Activated CD8-positive, alpha-beta T cell treated with anti-CD3 and anti-CD28 coated beads for 36 hours (primary cell): Measurements from ENCODE around the gene ZMIZ1. TPM values are rescaled to one million over a fixed set of nuclear protein-coding genes. Genes with fewer than 3 reads are reported as not detected.

Experiments used
- ATAC-seq: fragments of 200-7000 bp; cut with Tn5 transposase; one replicate; pipeline ENCODE4 v1.10.0; 2021; ENCODE audit warnings: mild to moderate bottlenecking, moderate library complexity
- CTCF ChIA-PET: fragments of 350-600 bp; sonication (Branson Sonifier 250); formaldehyde crosslinking; loops from one replicate; lab custom pipeline; 2021; ENCODE audit warnings: antibody characterized with exemption; lab: Charles Lee
- POLR2A ChIA-PET: fragments of 350-600 bp; sonication (Branson Sonifier 250); formaldehyde crosslinking; loops from one replicate; lab custom pipeline; 2021; ENCODE audit warnings: antibody characterized with exemption; lab: Charles Lee
- DNase-seq: peaks from one replicate; pipeline ENCODE4 v3.0.0-alpha.2; 2020
- H3K27ac Mint-ChIP-seq: one replicate; pipeline ENCODE4 v1.8.0; 2021; ENCODE audit warnings: mild to moderate bottlenecking, mixed read lengths
- H3K27me3 Mint-ChIP-seq: one replicate; pipeline ENCODE4 v1.8.0; 2021; ENCODE audit warnings: mixed read lengths
- H3K36me3 Mint-ChIP-seq: one replicate; pipeline ENCODE4 v1.8.0; 2021; ENCODE audit warnings: low read depth, mixed read lengths
- H3K4me1 Mint-ChIP-seq: one replicate; pipeline ENCODE4 v1.8.0; 2021; ENCODE audit warnings: low read depth, mixed read lengths
- H3K4me3 Mint-ChIP-seq: one replicate; pipeline ENCODE4 v1.8.0; 2021; ENCODE audit warnings: mild to moderate bottlenecking, moderate library complexity, mixed read lengths
- H3K9me3 Mint-ChIP-seq: one replicate; pipeline ENCODE4 v1.8.0; 2021; ENCODE audit warnings: mixed read lengths
- CTCF ChIP-seq: fragments of 200-600 bp; IDR thresholded peaks from one replicate; pipeline ENCODE4 v1.8.0; 2022; ENCODE audit warnings: antibody characterized with exemption, mild to moderate bottlenecking
- intact Hi-C: fragments of 100-400 bp; cut with micrococcal nuclease; formaldehyde crosslinking; loops from one replicate; pipeline ENCODE4 v1.10.0; 2022
- total RNA-seq, 2 experiments: library from RNA; stranded (reverse); gene quantifications; one replicate each; pipeline ENCODE4 v1.2.3, GENCODE V29; 2021

The ZMIZ1 gene
- total RNA-seq, 2 experiments from 2014 or later: 46.5 to 52.2 TPM

DNA sequence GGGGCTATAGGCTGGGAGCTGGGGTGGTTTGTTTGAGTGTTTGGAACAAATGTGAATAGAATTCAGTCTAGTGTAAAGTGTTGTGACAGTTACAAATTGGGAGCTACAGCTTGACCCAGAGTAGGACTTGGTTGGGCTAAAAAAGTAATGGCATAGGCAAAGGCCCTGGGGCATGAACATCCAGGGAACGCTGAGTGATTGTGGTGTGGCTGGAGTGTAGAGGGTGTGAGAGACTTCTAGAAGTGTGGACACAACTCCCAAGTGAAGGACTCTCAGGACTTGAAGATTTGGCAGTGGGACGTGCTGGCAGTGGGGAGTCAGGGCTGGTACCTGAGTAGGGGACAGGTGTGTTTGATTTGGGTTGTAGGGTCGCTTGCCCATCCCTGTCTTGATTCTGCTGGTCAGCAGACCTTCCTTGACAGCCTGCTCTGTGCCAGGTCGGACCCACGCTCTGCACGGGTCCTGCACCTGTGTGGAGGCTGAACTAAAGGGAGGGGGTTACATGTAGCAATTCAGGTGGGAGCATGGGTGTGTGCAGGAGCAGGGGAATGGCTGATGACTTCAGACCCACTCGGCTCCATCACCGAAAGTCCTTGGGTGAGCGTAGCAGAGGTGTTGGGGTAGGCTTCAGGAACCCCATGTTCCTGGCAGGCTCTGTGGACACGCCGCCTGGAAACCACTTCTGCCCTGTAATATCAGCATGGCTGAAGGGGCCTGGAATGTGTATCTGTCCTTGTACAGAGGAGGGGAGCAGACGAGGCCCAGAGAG is 43.3 kb downstream of the ZMIZ1 start:
- ChIA-PET POLR2A (no interaction called here), CTCF (interaction anchor here (1.8 kb wide), 1 partner anchor 84 kb away, joined by 10 read pairs; no protein-coding TSS in a partner anchor)
- intact Hi-C loops: no loop called here
- no peak for DNase-seq
- no peak for ATAC-seq
- H3K4me1 Mint-ChIP-seq: peaks cover 34% of the 10 kb centered on the region
- no peak overlapping the region for H3K27ac Mint-ChIP-seq
- no peaks in the 10 kb centered on the region for H3K9me3 Mint-ChIP-seq
- TF ChIP-seq CTCF: no peak
- H3K27me3 Mint-ChIP-seq: no peaks in the 10 kb centered on the region
- no peak overlapping the region for H3K4me3 Mint-ChIP-seq
- H3K36me3 Mint-ChIP-seq: no peaks in the 10 kb centered on the region

GRCh38 chr10:79112881-79113431 is 44.2 kb downstream of the ZMIZ1 start:
- intact Hi-C loops: no loop called here
- Mint-ChIP-seq H3K27me3 (no peaks in the 10 kb centered on the region), H3K4me3 (no peak overlapping the region), H3K9me3 (no peaks in the 10 kb centered on the region), H3K4me1 (peaks cover 36% of the 10 kb centered on the region), H3K27ac (no peak overlapping the region), H3K36me3 (no peaks in the 10 kb centered on the region)
- ChIA-PET CTCF (no interaction called here), POLR2A (no interaction called here)
- ATAC-seq: no peak
- TF ChIP-seq CTCF: no peak
- no peak for DNase-seq

DNA sequence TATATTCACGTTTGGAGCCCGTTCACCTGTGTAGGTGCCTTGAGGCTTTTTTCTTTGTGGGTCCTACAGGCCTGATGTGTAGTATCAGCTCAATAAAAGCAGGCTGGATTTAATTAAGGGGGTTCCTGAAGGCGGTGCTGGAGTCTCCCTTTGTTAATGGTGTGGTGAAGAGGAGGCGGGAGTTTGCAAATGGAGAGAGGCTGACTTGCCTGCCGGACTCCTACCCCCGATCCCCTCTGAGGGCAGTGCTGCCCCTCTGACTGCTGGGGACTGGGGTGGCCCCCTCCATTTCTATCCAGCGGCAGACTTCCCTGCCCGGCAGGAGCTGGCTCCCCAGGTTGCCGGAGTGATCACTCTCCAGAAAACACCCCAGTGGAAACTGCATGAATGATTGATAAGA is 45.1 kb downstream of the ZMIZ1 start:
- ChIA-PET POLR2A (interaction anchor here (1.1 to 1.4 kb wide), 2 partner anchors 7 to 13 kb away, joined by 4 read pairs; no protein-coding TSS in a partner anchor), CTCF (no interaction called here)
- H3K27ac Mint-ChIP-seq: no peak overlapping the region
- peaks cover 36% of the 10 kb centered on the region for H3K4me1 Mint-ChIP-seq
- no peaks in the 10 kb centered on the region for H3K36me3 Mint-ChIP-seq
- no peak for TF ChIP-seq CTCF
- DNase-seq (no peak), ATAC-seq (no peak)
- intact Hi-C loops: no loop called here
- H3K27me3 Mint-ChIP-seq: no peaks in the 10 kb centered on the region
- H3K4me3 Mint-ChIP-seq: no peak overlapping the region
- H3K9me3 Mint-ChIP-seq: no peaks in the 10 kb centered on the region

DNA sequence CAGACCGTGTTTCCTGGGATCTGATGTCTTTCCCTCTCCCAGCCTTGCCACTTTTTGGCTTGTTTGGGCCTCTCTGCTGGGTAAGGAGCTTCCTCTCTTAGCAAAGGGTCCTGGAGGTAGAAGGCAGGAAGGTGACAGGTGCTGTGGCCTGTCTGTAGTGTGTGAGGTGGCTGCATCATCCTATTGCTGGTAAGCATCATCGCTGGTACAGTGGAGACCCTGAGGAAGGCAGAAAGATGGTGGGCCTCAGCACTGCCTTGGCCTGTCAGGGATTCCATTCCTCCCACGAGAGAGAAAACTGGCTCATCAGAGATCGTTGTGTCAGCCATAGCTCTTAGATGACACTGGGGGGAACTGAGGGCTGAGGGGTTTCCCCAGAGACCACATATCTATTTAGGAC is 46.5 kb downstream of the ZMIZ1 start:
- Mint-ChIP-seq H3K27ac (no peak overlapping the region), H3K9me3 (no peaks in the 10 kb centered on the region), H3K4me3 (no peak overlapping the region), H3K36me3 (no peaks in the 10 kb centered on the region), H3K4me1 (peaks cover 36% of the 10 kb centered on the region), H3K27me3 (no peaks in the 10 kb centered on the region)
- peak; percentile 29 for DNase-seq
- ChIA-PET POLR2A (interaction anchor here (1.4 kb wide), 1 partner anchor 12 kb away, joined by 4 read pairs; no protein-coding TSS in a partner anchor), CTCF (no interaction called here)
- no peak for TF ChIP-seq CTCF
- peak; percentile 54 for ATAC-seq
- intact Hi-C loops: no loop called here

DNA sequence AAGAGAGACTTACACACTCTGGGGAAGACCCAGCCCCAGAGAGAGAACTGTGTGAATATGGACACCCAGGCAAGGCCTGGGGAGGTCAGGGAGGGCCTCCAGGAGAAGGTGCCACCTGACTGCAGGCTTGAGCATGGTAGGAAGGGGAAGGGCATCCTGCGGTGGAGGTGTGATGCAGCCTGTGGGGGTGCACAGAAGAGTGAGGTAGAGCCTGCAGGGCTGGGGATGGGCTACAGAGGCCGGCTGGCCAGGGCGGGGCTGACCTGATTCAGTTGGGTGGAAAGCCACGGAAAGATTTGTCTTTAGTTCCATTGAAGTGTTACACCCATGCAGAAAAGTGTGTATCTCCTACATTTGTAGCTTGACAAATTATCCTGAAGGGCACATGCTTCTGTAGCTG is 47.6 kb downstream of the ZMIZ1 start:
- ATAC-seq (peak; percentile 61), DNase-seq (peak; percentile 33)
- no peaks in the 10 kb centered on the region for H3K36me3 Mint-ChIP-seq
- H3K27ac Mint-ChIP-seq: no peak overlapping the region
- intact Hi-C loops: no loop called here
- TF ChIP-seq CTCF: no peak
- no peaks in the 10 kb centered on the region for H3K27me3 Mint-ChIP-seq
- no peaks in the 10 kb centered on the region for H3K9me3 Mint-ChIP-seq
- ChIA-PET POLR2A (no interaction called here), CTCF (no interaction called here)
- H3K4me3 Mint-ChIP-seq: no peak overlapping the region
- H3K4me1 Mint-ChIP-seq: peaks cover 36% of the 10 kb centered on the region
